SIG-M5 treated with dmso at 0.1 percent for 504 hours (cell line): Measurements from ENCODE around the gene INSIG2.

Experiments
- DNase-seq: peaks from one replicate; lab custom pipeline; 2025; ENCODE audit not compliant: unreplicated experiment; lab: John Stamatoyannopoulos, UW

Gene INSIG2

GRCh38 chr2:118124288-118124891 lies 36.1 kb downstream of the INSIG2 start:
- DNase-seq = peak; percentile 58

DNA sequence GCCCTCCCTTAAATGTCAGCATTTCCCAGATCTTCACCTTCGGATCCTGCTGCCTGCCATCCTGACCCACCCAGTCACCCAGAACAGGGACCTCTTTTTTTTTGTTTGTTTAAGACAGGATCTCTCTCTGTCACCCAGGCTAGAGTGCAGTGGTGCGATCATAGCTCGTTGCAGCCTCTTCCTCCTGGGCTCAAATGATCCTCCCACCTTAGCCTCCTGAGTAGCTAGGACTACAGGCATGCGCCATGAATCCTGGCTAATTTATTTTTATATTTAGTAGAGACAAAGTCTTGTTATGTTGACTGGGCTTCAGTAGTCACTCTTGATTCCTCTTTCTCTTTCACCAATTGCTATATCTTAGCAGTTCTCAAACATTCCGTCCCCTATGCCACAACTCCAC lies 39.0 kb downstream of the INSIG2 start:
- DNase-seq = no peak

DNA sequence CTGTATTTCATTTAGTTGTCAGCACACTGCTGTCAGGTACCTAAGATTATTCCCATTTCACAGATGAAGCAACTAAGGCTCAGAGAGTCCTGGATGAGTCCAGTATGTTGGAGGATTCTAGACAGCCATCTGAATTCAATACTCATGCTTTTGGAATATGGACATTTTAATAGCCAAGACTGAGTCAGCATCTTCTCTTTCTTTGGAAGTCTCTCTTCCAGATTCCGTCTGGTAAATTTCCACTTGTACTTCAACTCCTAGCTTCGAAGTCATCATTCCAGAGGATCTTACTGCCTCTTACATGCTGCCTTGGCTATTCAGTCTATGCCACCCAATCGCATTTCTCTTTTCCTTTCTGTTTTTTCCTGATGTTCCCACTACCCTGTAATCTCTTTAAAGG lies 40.6 kb downstream of the INSIG2 start:
- DNase-seq = no peak

DNA sequence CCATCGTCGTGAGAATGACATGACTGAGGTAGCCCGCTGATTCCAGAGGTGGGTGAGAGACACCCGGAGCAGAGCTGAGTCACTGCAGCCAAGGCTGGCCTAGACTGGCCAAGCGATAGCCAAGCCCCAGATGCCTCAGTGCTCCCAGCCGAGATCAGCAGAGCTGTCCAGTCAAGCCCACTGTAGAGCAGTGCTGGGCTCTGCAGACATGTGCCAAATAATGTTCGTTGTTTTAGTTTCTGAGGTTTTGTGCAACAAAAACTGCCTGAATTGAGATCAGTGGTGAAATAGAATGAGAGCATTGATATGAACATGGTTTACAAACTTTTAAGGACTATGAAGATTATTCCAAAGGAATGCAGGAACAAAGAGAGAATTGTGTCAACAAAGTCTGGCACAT lies 42.1 kb downstream of the INSIG2 start:
- DNase-seq = no peak

DNA sequence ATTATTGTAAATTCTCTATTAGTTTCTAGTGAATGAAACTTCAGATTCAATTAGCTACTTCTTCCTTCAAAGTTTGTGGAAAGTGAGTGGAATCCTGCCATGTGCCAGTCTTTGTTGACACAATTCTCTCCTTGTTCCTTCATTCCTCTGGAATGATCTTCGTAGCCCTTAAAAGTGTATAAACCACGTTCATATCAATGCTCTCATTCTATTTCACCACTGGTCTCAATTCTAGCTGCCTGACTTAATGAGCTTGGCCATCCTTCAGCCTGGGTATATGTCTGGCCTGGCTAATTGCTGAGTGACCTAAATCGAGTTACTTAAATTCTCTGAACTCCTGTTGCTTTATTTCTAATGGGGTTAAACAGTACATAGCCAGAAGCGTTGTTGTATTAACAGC lies 43.5 kb downstream of the INSIG2 start:
- DNase-seq = no peak

DNA sequence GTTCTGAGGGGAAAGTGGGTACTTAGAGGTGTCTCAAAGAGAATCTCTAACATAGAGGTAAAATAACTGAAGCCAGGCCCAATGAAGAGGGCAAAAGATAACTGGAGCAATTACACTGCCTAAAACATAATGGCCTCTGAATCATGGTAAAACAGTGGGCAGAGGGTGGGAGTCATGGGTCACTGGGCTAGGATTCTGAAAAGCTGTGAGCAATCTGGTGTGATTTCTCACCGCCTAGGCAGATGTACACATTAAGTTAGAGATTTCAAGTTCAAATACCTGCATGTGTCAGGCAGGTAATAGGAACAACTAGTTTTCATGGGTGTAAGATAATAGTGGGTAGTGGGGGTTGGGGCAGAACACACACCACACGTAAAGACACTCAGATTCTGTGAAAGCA lies 45.6 kb downstream of the INSIG2 start:
- no peak for DNase-seq

- no peak for DNase-seq
Measured at GRCh38 chr2:118134650-118135049, 46.4 kb downstream of the INSIG2 start.

DNA sequence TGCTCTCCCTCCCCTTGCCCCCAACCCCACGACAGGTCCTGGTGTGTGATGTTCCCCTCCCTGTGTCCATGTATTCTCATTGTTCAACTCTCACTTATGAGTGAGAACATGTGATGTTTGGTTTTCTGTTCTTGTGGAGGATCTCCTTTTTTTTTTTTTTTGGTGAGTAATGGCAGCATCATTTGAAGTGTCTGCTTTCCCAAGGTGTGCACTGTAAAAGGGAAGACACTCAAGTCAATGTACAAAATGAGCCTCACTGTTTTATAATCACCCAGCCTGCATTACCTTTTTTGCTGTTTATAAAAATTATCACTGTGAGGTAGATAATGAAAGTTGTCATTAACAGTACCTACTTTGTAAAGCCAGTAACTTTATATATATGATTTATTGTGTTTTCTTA lies 56.9 kb downstream of the INSIG2 start:
- no peak for DNase-seq

DNA sequence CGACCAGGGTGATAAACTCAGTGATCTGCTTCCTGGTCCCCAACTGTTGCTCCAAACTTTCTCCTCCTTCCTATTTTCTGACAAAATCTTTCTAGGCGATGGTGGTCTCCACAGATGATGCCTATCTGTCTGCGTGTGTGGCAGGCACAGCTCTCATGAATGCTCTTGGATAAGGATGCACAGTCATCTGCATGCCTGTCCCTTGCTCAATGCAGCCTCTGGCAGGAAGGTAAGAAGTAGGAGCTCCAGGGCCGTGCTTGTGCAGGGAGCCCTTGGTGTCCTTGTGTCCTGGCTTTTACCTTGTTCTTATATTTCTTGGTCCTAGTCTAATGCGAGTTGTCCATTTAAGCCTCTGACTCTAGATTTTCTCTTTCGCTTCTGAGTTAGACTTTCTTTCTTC lies 57.5 kb downstream of the INSIG2 start:
- no peak for DNase-seq

GRCh38 chr2:118146315-118147283 lies 58.3 kb downstream of the INSIG2 start:
- no peak for DNase-seq

- DNase-seq = no peak
Measured at GRCh38 chr2:118148133-118148532, 59.9 kb downstream of the INSIG2 start.

DNA sequence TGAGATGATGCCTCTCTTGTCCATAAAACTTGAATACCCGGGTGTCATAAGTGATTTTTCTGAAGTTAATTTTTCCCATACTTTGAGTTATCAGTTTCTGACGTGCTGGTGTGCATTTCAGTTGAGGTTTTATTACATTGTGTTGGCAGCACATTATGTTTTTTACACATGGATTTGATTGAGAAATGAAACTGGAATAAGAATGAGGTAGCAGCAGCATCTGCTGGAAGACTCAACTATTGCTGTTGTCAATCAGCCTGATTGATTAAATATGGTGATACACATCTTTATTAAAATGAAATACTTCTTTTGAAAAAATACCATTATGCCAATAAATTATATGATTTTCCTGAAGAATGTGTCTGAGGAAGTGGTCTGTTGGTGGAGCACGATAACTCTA lies 60.5 kb downstream of the INSIG2 start:
- DNase-seq = no peak

- no peak for DNase-seq
Measured at GRCh38 chr2:118150294-118150693, 62.0 kb downstream of the INSIG2 start.

- DNase-seq = no peak
Measured at GRCh38 chr2:118151831-118152230, 63.6 kb downstream of the INSIG2 start.

DNA sequence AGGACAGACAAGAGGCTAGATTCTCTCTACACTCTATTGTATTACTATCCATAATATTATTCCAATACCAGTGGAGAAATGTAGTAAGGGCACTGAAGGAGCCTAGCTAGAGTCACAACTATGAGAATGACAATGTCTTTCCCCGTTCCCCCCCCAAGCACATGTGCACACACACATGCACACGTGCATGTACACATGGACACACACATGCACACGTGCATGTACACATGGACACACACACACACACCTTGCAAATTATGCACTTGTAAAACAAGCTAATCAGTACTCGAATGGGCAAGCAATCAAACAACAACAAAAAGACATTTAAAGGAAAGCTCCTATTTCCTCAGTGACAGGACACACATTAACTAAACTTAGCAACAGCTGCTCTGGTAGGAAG lies 65.2 kb downstream of the INSIG2 start:
- DNase-seq = no peak

DNA sequence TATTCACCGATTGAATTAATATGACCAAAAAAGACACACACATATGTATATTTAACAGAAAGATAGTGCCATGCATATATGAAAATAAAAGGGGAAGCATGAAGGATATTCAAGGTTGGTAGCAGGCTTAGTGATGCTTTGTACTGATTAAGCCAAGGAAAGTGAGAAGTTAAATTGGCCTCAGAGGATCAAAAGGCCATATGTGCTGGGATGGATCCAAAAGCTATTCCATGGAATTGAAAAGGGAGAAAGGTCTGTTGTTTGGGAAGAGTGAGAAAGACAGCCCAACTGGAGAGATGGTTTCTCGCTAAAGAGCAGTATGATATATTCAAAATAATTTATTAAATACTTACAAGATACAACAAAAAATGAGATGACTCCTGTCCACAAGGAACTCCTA lies 65.9 kb downstream of the INSIG2 start:
- no peak for DNase-seq
